OCI-LY1 (cell line): ENCODE measurements around the gene GID4.

Experiments
- EZH2 ChIP-seq: fragments of 200-600 bp; sonication (generic), shearing (Covaris generic); IDR thresholded peaks from 2 replicates; pipeline ENCODE4 v1.8.0; 2017; ENCODE audit warnings: borderline replicate concordance, mixed run types, mild to moderate bottlenecking, antibody characterized with exemption, low read length, moderate library complexity, mixed read lengths
- TF ChIP-seq, protein P1 (sequence below): fragments of 200-600 bp; sonication (generic), shearing (Covaris generic); IDR thresholded peaks from 2 replicates; pipeline ENCODE4 v1.5.1; 2017; ENCODE audit warnings: mild to moderate bottlenecking, antibody characterized with exemption, low read length, moderate library complexity, mixed read lengths

DNA sequence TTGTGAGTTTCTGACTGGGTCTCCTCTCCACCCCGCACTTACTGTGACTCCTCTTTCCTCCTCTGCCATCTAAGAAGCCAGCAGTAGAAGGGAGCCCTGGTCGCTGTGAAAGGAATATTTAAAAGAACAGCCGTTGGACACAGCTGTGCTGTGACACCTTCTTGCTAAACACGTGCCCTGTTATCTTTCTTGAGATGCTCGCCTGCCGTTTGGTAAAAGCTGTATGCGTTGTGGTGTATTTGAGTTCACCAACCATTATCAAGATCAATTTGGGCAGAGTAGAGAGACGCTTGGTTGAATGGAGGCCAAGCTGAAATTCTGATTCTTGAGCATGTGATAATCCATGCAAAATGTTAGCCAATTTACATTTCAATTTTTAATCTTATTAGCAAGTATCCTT, 3.8 kb downstream of the GID4 start:
- no peak for TF ChIP-seq EZH2
- TF ChIP-seq, protein P1, sequence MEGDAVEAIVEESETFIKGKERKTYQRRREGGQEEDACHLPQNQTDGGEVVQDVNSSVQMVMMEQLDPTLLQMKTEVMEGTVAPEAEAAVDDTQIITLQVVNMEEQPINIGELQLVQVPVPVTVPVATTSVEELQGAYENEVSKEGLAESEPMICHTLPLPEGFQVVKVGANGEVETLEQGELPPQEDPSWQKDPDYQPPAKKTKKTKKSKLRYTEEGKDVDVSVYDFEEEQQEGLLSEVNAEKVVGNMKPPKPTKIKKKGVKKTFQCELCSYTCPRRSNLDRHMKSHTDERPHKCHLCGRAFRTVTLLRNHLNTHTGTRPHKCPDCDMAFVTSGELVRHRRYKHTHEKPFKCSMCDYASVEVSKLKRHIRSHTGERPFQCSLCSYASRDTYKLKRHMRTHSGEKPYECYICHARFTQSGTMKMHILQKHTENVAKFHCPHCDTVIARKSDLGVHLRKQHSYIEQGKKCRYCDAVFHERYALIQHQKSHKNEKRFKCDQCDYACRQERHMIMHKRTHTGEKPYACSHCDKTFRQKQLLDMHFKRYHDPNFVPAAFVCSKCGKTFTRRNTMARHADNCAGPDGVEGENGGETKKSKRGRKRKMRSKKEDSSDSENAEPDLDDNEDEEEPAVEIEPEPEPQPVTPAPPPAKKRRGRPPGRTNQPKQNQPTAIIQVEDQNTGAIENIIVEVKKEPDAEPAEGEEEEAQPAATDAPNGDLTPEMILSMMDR = no peak
